Uterus (tissue), 4 donors: Measurements from ENCODE around the gene KIF5A. TPM values are rescaled to one million over a fixed set of nuclear protein-coding genes. Genes with fewer than 3 reads are reported as not detected.

Experiments used
- DNase-seq, 2 donors: peaks; one replicate each; pipeline ENCODE4 v3.0.0-alpha.2; 2019 to 2020
- H3K27ac ChIP-seq, 2 donors: fragments of 200-600 bp; sonication (generic); 1 replicate in 1 of 2; 2 replicates in 1 of 2; pipeline ENCODE4 v1.5.1; 2016 to 2018
- H3K27me3 ChIP-seq, 2 donors: fragments of 200-600 bp; sonication (generic); one replicate each; pipeline ENCODE4 v1.5.1; 2018 to 2019; ENCODE audit warnings: control low read depth in 1 of 2
- H3K36me3 ChIP-seq, 2 donors: fragments of 200-600 bp; sonication (generic); one replicate each; pipeline ENCODE4 v1.5.1; 2019; ENCODE audit warnings: control low read depth in 1 of 2
- H3K4me1 ChIP-seq, 2 donors: fragments of 200-600 bp; sonication (generic); one replicate each; pipeline ENCODE4 v1.5.1; 2018 to 2019; ENCODE audit warnings: control low read depth in 1 of 2
- H3K4me3 ChIP-seq, 2 donors: fragments of 200-600 bp; sonication (generic); 1 replicate in 1 of 2; 2 replicates in 1 of 2; pipeline ENCODE4 v1.5.1; 2018 to 2019; ENCODE audit warnings: mild to moderate bottlenecking in 1 of 2
- H3K9me3 ChIP-seq, 2 donors: fragments of 200-600 bp; sonication (generic); one replicate each; pipeline ENCODE4 v1.5.1; 2019; ENCODE audit warnings: control low read depth in 1 of 2
- CTCF ChIP-seq, 4 experiments: fragments of 200-600 bp in 2 of 4; fragments of 450-650 bp in 2 of 4; sonication (generic) in 2 of 4; IDR thresholded peaks; one replicate each; pipeline ENCODE4 v1.5.1; 2016 to 2019; ENCODE audit warnings: antibody characterized with exemption in 4 of 4, mild to moderate bottlenecking in 2 of 4, moderate library complexity in 1 of 4
- POLR2A ChIP-seq, 2 donors: fragments of 450-650 bp; IDR thresholded peaks; one replicate each; pipeline ENCODE4 v1.6.1; 2016; ENCODE audit warnings: antibody characterized with exemption in 2 of 2, mild to moderate bottlenecking in 1 of 2, moderate library complexity in 1 of 2
- intact Hi-C: fragments of 100-400 bp; cut with DNase I; formaldehyde crosslinking; loops from one replicate; pipeline ENCODE4 v1.15.1; 2023; ENCODE audit warnings: low total_unique reads
- total RNA-seq, 4 donors: library from RNA; depleted of rRNA in 3 of 4; stranded (reverse); fragments of >200 nt in 3 of 4; gene quantifications; one replicate each; pipeline versions ENCODE4 v1.1.0 to v1.2.4, GENCODE V29; 2014 to 2023
- donor health status: DM: yes; HTN: yes; CAD: no.

The KIF5A gene
- total RNA-seq, 4 donors from 2014 or later = 0.59 to 5.1 (median 1.9) TPM

GRCh38 chr12:57539134-57539768 is 10.6 kb upstream of the KIF5A start:
- H3K27ac ChIP-seq = no peak overlapping the region
- no peaks in the 10 kb centered on the region for H3K9me3 ChIP-seq
- H3K36me3 ChIP-seq = no peaks in the 10 kb centered on the region
- H3K27me3 ChIP-seq = no peaks in the 10 kb centered on the region
- TF ChIP-seq CTCF (IDR thresholded peaks at IDR 0.05) = no peak
- no peak for TF ChIP-seq POLR2A (IDR thresholded peaks at IDR 0.05)
- intact Hi-C loops = no loop called here
- no peak overlapping the region for H3K4me3 ChIP-seq
- DNase-seq = no peak
- no peaks in the 10 kb centered on the region for H3K4me1 ChIP-seq

GRCh38 chr12:57541001-57541400 is 8.8 kb upstream of the KIF5A start:
- no peaks in the 10 kb centered on the region for H3K27me3 ChIP-seq
- no peaks in the 10 kb centered on the region for H3K36me3 ChIP-seq
- H3K4me1 ChIP-seq = peaks cover 0 to 9% of the 10 kb centered on the region in 2 donors
- no peak for DNase-seq
- H3K4me3 ChIP-seq = no peak overlapping the region
- intact Hi-C loops = no loop called here
- H3K27ac ChIP-seq = no peak overlapping the region
- no peaks in the 10 kb centered on the region for H3K9me3 ChIP-seq
- TF ChIP-seq POLR2A (IDR thresholded peaks at IDR 0.05) (no peak), CTCF (IDR thresholded peaks at IDR 0.05) (no peak)

- H3K27ac ChIP-seq = no peak overlapping the region
- intact Hi-C loops = no loop called here
- H3K36me3 ChIP-seq = no peaks in the 10 kb centered on the region
- TF ChIP-seq POLR2A (IDR thresholded peaks at IDR 0.05) (no peak), CTCF (IDR thresholded peaks at IDR 0.05) (no peak)
- DNase-seq = no peak
- H3K4me3 ChIP-seq = no peak overlapping the region
- H3K27me3 ChIP-seq = no peaks in the 10 kb centered on the region
- peaks cover 0 to 11% of the 10 kb centered on the region in 2 donors for H3K4me1 ChIP-seq
- no peaks in the 10 kb centered on the region for H3K9me3 ChIP-seq
Observed at GRCh38 chr12:57541717-57542116, 8.1 kb upstream of the KIF5A start.

DNA sequence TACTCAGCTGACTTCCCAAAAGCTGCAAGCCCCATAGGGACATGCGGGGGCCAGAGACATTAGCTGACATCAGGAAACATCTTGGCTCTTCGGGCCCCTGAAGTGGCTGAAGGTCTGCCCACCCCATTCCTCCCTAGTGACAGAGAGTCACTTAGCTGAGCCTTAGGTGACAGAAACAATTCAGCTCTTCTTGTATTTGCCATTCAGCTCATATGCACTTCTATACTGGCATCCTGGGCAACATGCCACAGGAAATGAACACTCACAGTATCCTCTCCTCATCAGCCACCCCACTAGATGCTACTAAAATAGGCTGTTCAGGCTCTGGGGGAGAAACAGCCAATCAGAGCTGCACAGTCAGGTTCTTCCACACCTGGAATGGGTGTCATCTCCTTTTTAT is 6.3 kb upstream of the KIF5A start:
- no peak overlapping the region for H3K4me3 ChIP-seq
- no peaks in the 10 kb centered on the region for H3K27me3 ChIP-seq
- H3K36me3 ChIP-seq = no peaks in the 10 kb centered on the region
- peaks cover 0 to 11% of the 10 kb centered on the region in 2 donors for H3K4me1 ChIP-seq
- no peak for DNase-seq
- H3K9me3 ChIP-seq = no peaks in the 10 kb centered on the region
- TF ChIP-seq CTCF (IDR thresholded peaks at IDR 0.05) = no peak
- no peak for TF ChIP-seq POLR2A (IDR thresholded peaks at IDR 0.05)
- no peak overlapping the region for H3K27ac ChIP-seq
- intact Hi-C loops = no loop called here

DNA sequence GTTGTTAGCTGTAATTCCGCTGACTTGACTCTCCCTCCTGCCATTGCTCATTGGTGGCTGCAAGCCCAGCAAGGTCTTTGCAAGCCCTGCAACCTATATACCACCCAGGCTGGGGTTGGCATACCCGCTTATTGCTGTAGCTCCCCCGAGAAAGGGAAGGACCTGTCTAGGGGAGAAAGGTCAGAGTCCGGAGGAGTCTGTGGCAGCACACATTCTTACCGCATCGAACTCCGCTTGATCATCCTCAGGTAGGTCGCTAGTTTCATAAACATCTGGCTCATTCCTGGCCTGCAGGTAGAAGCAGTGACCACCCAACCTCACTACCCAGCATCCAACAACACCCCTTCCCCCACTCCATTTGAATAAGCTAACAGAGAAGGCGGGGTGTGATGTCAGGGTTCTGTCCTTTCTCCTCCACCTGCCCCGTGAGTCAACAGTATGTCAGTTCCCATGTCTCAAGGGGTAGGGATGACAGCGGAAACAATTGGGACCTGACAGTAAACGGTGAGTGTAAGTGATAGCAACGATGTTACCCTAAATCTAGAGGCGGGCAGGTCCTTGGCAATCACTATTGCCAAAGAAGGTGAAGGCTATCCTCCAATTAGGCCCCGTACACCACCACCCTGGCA is 3.9 kb upstream of the KIF5A start:
- Histone ChIP-seq H3K27ac (peak overlapping the region; percentile 82 to 90), H3K27me3 (no peaks in the 10 kb centered on the region), H3K9me3 (no peaks in the 10 kb centered on the region), H3K36me3 (no peaks in the 10 kb centered on the region), H3K4me1 (peaks cover 0 to 11% of the 10 kb centered on the region in 2 donors), H3K4me3 (peak overlapping the region; percentile 92 to 100)
- intact Hi-C loops = no loop called here
- DNase-seq = no peak
- no peak for TF ChIP-seq CTCF (IDR thresholded peaks at IDR 0.05)
- TF ChIP-seq POLR2A (IDR thresholded peaks at IDR 0.05) = no peak
